Endometrial microvascular endothelial cells (primary cell): Measurements from ENCODE around the gene NRXN3. TPM values are rescaled to one million over a fixed set of nuclear protein-coding genes. Genes with fewer than 3 reads are reported as not detected.

ENCODE experiments used
- in situ Hi-C: cut with HindIII; loops from 2 replicates; pipeline ENCODE4 v1.10.0; 2017; ENCODE audit warnings: low sequenced_read_pairs, low pct_unique_long_range_greater_than_20kb; ENCODE audit errors: inconsistent ontology term
- total RNA-seq: library from RNA; depleted of rRNA; stranded (reverse); fragments of >200 nt; gene quantifications from one replicate; pipeline ENCODE4 v1.2.3, GENCODE V29; 2015; ENCODE audit errors: inconsistent ontology term

Gene NRXN3
- total RNA-seq, 1 donor from 2014 or later: 0.09 TPM

- in situ Hi-C loops: no loop called here
Observed at GRCh38 chr14:78164226-78164853, 5.8 kb upstream of the NRXN3 start.

- in situ Hi-C loops: no loop called here
Observed at GRCh38 chr14:78172428-78172827, 2.3 kb downstream of the NRXN3 start.

GRCh38 chr14:78173346-78174035 is 3.3 kb downstream of the NRXN3 start:
- in situ Hi-C loops: no loop called here

- in situ Hi-C loops: no loop called here
Observed at GRCh38 chr14:78175412-78175811, 5.2 kb downstream of the NRXN3 start.

GRCh38 chr14:78178071-78178470 is 7.9 kb downstream of the NRXN3 start:
- in situ Hi-C loops: no loop called here

- in situ Hi-C loops: no loop called here
Observed at GRCh38 chr14:78178971-78179370, 8.8 kb downstream of the NRXN3 start.

DNA sequence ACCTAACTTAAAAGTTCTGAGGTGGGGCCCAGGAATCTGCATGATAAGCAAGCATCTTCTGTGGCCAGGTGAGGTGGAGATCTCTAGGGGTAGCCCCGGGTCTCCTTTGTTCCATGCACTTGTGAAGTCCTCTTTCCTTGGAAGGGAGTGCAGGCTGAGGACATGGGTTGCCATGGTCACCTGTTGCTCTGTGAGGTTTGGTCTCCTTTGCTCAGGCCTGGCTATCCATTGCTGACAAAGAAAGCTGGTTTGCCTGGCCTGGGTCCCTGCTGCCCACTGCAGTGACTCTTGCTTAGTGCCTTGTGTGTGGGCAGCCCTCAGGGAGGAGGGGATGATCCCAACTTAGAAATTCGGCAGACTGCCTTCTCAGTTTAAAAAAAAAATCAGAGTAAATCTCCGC is 11.1 kb downstream of the NRXN3 start:
- in situ Hi-C loops: no loop called here

DNA sequence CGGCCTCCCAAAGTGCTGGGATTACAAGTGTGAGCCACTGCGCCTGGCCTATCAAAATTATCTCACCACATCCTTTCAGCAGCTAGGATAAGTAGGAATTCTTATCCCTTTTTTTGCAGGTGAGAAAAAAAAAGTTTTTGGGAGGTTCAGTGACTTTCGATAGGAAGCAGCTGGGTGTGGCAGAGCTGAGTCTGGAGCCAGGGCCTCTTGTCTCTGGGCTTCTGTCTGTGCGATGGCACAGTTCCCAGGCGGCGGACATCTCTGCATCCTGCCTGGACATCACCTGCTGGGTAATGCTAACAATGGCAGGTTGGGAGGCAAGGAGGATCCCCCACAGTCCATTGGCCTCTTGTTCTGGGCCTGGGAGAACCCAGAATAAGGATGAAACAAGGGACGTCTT is 12.5 kb downstream of the NRXN3 start:
- in situ Hi-C loops: no loop called here

- in situ Hi-C loops: no loop called here
Observed at GRCh38 chr14:78184157-78184556, 14.0 kb downstream of the NRXN3 start.

GRCh38 chr14:78186277-78186676 is 16.1 kb downstream of the NRXN3 start:
- in situ Hi-C loops: no loop called here

GRCh38 chr14:78188882-78189281 is 18.7 kb downstream of the NRXN3 start:
- in situ Hi-C loops: no loop called here

DNA sequence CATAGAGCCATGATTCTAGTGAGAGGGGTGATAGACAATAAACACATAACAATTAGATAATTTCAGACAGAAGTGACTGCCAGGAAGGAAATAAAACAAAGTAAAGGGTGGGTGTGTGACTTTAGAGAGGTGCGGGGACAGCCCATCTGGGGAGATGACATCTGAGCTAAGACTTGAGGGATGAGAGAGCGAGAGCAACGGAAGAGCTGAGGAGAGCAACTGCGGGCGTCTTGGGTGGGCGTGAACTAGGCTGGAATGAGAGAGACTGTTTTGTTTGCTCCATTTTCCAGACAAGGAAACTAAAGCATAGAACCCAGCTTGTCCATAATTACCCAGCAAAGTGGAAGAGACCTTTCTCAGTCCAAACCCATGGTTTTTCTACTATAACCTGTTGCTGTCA is 25.3 kb downstream of the NRXN3 start:
- in situ Hi-C loops: no loop called here

GRCh38 chr14:78196323-78196722 is 26.1 kb downstream of the NRXN3 start:
- in situ Hi-C loops: no loop called here

DNA sequence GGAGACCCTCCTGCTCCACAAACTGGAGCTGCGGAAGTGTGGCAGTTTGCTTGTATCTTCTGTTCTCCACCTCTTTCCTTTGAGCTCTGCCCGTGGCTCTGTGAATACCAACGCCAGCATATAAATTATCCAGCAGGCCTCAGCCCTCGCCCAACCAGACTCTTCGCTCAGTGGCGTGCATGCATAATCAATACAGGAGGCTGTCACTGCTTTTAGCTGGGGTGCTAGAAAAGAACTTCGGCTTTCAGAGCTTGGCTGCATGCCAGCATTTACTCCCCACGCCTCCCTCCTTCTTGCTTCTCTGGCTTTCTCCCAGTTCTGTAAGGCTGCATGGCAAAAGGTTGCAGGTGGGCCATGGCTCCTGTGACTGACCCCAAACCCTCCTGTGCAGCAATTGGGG is 26.9 kb downstream of the NRXN3 start:
- in situ Hi-C loops: no loop called here

DNA sequence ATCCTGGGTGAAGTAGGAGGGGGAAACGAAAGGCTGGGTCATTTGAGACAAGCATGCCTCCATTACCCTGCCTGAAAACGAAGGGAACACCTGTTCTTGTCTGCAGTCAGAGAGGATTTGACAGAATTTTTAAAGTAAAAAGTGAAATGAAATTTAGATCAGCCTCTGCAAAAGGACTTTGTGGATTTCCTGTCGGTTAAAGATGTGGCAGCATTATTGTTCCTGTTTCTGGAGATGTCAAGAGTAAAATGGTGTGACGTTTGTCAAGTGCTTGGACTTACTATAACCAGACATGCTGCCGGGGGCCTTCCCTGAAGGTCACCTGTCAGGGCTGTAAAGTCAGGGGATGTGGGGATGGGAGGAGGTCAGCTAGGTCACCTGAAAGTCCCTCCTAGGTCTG is 32.0 kb downstream of the NRXN3 start:
- in situ Hi-C loops: no loop called here

- in situ Hi-C loops: no loop called here
Observed at GRCh38 chr14:78202976-78203375, 32.8 kb downstream of the NRXN3 start.

DNA sequence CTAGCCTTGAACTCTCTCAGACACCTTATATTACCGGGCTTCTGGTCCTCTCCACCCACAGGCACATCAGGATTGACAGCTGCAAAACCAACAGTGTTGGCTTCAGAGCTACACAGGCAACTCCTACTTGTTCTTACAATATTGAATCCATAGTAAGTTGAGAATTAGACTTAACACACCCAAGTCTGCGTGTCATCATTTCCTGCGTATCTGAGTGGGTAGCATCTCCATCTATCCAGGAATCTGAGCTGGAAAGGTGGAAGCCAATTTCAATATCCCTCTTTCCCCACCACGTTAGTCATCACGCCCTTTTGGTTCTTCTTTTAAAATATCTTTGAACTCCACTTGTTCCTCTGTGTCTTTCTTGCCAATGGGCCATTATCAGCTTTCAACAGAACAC is 37.2 kb downstream of the NRXN3 start:
- in situ Hi-C loops: no loop called here

DNA sequence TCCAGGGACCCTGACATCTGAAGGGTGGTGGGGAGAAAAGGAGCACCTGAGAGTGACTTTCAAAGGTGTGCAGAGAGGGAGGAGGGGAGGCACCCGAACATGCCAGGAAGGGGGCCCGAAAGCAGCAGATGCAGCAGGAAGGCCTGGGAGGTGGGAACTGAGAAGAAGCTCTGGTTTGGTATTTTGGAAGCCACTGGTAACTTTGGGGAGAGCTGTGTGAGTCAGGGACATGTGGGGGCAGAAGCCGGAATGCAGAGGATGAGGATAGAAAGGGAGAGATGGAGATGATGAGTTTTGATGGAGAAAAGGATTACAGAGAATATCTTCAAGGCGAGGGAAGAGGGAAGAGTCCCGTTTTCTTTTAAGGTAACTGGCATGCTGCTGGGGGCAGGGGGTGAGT is 50.1 kb downstream of the NRXN3 start:
- in situ Hi-C loops: no loop called here

- in situ Hi-C loops: no loop called here
Observed at GRCh38 chr14:78222746-78223145, 52.6 kb downstream of the NRXN3 start.

GRCh38 chr14:78227248-78228077 is 57.3 kb downstream of the NRXN3 start:
- in situ Hi-C loops: no loop called here
